Measurements from ENCODE around the gene SUCLA2. TPM values are rescaled to one million over a fixed set of nuclear protein-coding genes. Genes with fewer than 3 reads are reported as not detected.

Gene SUCLA2
- 34.9 and 49.8 TPM in 2 replicates for total RNA-seq

GRCh38 chr13:48001114-48001881 is at the start of gene SUCLA2:
Gene SUCLA2 (minus strand): TSS chr13:48001273. CDS start chr13:48001269, 4 bp downstream.

DNA sequence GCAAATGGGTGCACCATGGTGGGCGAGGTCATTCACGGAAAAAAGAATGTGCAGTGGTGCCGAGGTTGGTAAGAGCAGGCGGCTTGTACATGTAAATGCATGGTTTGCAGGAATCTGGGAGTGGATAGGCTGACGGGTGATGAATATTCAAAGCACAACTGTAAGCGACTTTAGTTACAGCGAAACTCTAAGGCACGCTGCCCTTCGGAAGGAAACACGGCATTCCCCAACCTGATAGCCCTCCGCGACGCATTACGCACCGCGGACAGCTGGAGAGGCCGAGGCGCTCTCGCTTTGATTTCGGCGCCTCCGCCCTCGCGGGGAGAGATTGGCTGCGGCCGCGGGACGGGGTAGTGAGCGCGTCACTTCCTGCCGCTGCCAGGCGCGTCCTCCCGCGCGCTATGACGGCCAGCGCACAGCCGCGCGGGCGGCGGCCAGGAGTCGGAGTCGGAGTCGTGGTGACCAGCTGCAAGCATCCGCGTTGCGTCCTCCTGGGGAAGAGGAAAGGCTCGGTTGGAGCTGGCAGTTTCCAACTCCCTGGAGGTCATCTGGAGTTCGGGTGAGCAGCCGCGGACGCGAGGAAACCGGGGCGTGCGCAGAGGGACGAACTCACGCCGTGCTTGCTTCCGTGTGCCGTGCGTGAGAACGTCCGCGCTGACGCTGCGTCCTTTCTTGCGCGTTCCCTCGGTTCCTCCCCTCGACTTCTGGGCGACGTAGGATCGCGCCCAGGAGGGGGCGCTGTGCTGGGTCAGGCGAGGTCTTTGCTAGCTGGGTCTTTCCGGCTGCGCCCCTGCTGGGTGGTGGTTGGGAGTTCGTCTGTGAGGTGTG is 36.5 kb upstream of the SUCLA2 start, which contains the start of gene NUDT15:
TSS of gene NUDT15 (plus strand) at position 381 of the 828 bp plus-strand sequence. CDS start at position 402, 21 bp downstream.

Other genes starting within 250 kb of the SUCLA2 start
- 7.1 and 22.2 TPM in 2 replicates for gene NUDT15, start 36.5 kb upstream of the SUCLA2 start, total RNA-seq
- gene MED4, start 93.8 kb upstream of the SUCLA2 start, total RNA-seq = 18.3 and 26.7 TPM in 2 replicates
- gene ITM2B, start 231.9 kb upstream of the SUCLA2 start, total RNA-seq = 93.4 and 103 TPM in 2 replicates

Data from placental epithelial cell (primary cell).